GM12891 (cell line): ENCODE results near the gene GPR82.

Experiments used
- PAX5 ChIP-seq: IDR thresholded peaks from 2 replicates; pipeline ENCODE4 v1.6.1; 2011; ENCODE audit warnings: low read length, moderate library complexity, mild to moderate bottlenecking; ENCODE audit not compliant: insufficient read depth, severe bottlenecking
- POLR2A ChIP-seq: IDR thresholded peaks from 2 replicates; pipeline ENCODE4 v1.6.1; 2011; ENCODE audit warnings: low read depth, low read length, control low read depth
- POLR2AphosphoS5 ChIP-seq: IDR thresholded peaks from 2 replicates; pipeline ENCODE4 v1.6.1; 2011; ENCODE audit warnings: low read depth, low read length, control low read depth

GRCh38 chrX:41692162-41692749 is 31.7 kb upstream of the GPR82 start:
- TF ChIP-seq POLR2A (no peak), POLR2AphosphoS5 (no peak), PAX5 (no peak)
